ENCODE measurements around the gene STK40. TPM values are rescaled to one million over a fixed set of nuclear protein-coding genes. Genes with fewer than 3 reads are reported as not detected.

Gene STK40
- total RNA-seq, 2 donors from 2014 or later = 19.4 to 32.4 TPM

GRCh38 chr1:36389999-36390398 is 4.3 kb upstream of the STK40 start:
- Mint-ChIP-seq H3K27ac (peak overlapping the region; percentile 8), H3K4me3 (no peak overlapping the region), H3K27me3 (ENCODE audit: insufficient read depth) (no peaks in the 10 kb centered on the region), H3K4me1 (peaks cover 21% of the 10 kb centered on the region), H3K36me3 (ENCODE audit: low read depth) (peaks cover 33% of the 10 kb centered on the region), H3K9me3 (no peaks in the 10 kb centered on the region)
- Histone ChIP-seq H3K4me3 (ENCODE audit: low read length) (no peak overlapping the region), H3K36me3 (ENCODE audit: control insufficient read depth, insufficient read depth, low read length) (peaks cover 44% of the 10 kb centered on the region), H3K4me1 (ENCODE audit: control insufficient read depth, insufficient read depth, low read length) (peaks cover 9% of the 10 kb centered on the region), H3K27me3 (ENCODE audit: control insufficient read depth, insufficient read depth, low read length, poor library complexity, severe bottlenecking) (no peaks in the 10 kb centered on the region), H3K27ac (ENCODE audit: low read depth, low read length) (no peak overlapping the region), H3K9me3 (ENCODE audit: control insufficient read depth, low read length) (no peaks in the 10 kb centered on the region), H3K9ac (ENCODE audit: extremely low read depth, low read length, poor library complexity, severe bottlenecking) (no peak overlapping the region)
- WGBS, 2 experiments (ENCODE audit: insufficient coverage in 1 of 2, insufficient read length in 1 of 2) = 97 to 100% methylated on average over 1 of the region's 1 CpG
- TF ChIP-seq, protein P1, sequence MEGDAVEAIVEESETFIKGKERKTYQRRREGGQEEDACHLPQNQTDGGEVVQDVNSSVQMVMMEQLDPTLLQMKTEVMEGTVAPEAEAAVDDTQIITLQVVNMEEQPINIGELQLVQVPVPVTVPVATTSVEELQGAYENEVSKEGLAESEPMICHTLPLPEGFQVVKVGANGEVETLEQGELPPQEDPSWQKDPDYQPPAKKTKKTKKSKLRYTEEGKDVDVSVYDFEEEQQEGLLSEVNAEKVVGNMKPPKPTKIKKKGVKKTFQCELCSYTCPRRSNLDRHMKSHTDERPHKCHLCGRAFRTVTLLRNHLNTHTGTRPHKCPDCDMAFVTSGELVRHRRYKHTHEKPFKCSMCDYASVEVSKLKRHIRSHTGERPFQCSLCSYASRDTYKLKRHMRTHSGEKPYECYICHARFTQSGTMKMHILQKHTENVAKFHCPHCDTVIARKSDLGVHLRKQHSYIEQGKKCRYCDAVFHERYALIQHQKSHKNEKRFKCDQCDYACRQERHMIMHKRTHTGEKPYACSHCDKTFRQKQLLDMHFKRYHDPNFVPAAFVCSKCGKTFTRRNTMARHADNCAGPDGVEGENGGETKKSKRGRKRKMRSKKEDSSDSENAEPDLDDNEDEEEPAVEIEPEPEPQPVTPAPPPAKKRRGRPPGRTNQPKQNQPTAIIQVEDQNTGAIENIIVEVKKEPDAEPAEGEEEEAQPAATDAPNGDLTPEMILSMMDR (conservative IDR thresholded peaks at IDR 0.05) = no peak
- no peak for DNase-seq

GRCh38 chr1:36389261-36389660 is 3.5 kb upstream of the STK40 start:
- Histone ChIP-seq H3K4me1 (ENCODE audit: control insufficient read depth, insufficient read depth, low read length) (peaks cover 11% of the 10 kb centered on the region), H3K9ac (ENCODE audit: extremely low read depth, low read length, poor library complexity, severe bottlenecking) (no peak overlapping the region), H3K9me3 (ENCODE audit: control insufficient read depth, low read length) (no peaks in the 10 kb centered on the region), H3K36me3 (ENCODE audit: control insufficient read depth, insufficient read depth, low read length) (peaks cover 42% of the 10 kb centered on the region), H3K4me3 (ENCODE audit: low read length) (no peak overlapping the region), H3K27ac (ENCODE audit: low read depth, low read length) (no peak overlapping the region), H3K27me3 (ENCODE audit: control insufficient read depth, insufficient read depth, low read length, poor library complexity, severe bottlenecking) (no peaks in the 10 kb centered on the region)
- Mint-ChIP-seq H3K27me3 (ENCODE audit: insufficient read depth) (no peaks in the 10 kb centered on the region), H3K4me1 (peaks cover 28% of the 10 kb centered on the region), H3K4me3 (no peak overlapping the region), H3K36me3 (ENCODE audit: low read depth) (peaks cover 33% of the 10 kb centered on the region), H3K9me3 (no peaks in the 10 kb centered on the region), H3K27ac (peak overlapping the region; percentile 8)
- TF ChIP-seq, protein P1 (conservative IDR thresholded peaks at IDR 0.05) = no peak
- 83 to 92% methylated on average over 1 to 2 of the region's 2 CpGs for WGBS, 2 experiments (ENCODE audit: insufficient coverage in 1 of 2, insufficient read length in 1 of 2)
- DNase-seq = no peak

DNA sequence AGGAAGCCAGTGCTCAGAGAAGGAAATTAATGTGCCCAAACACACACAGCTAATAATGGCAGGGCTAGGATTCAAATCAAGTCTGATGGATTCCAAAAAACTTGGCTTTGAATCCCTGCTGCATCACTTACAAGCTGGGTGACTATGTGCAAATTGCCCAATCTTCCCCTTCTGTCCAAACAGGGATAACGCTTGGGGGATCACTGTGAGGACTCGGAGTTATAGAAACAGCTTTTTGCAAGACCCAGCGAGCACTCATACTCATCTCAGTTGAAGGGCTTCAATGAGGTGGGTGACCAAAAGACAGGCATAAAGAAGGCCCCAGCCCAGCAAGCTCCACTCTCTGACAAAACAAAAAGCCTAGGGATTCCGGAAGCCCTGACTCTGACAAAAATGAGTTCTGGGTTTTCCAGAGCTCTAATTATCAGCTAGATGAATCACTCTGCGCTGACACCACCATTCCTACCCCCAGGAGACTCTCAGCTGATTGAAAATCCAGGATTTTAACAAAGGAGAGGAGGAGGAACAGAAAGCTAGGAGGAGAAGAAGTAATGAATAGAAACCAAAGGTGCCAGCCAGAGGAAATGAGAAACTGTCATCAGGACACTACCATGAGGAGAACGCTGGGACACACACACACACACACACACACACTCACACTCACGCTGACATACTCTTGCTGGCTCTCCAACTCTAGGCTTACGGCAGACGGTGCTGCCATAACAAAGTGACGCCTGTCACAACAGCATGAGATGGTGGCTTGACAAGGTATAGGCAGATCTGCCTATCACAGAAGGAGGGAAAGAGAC is 1.6 kb upstream of the STK40 start:
- Histone ChIP-seq H3K9ac (ENCODE audit: extremely low read depth, low read length, poor library complexity, severe bottlenecking) (peak overlapping the region; percentile 99), H3K4me3 (ENCODE audit: low read length) (peak overlapping the region; percentile 94), H3K27ac (ENCODE audit: low read depth, low read length) (peak overlapping the region; percentile 99), H3K9me3 (ENCODE audit: control insufficient read depth, low read length) (no peaks in the 10 kb centered on the region), H3K27me3 (ENCODE audit: control insufficient read depth, insufficient read depth, low read length, poor library complexity, severe bottlenecking) (no peaks in the 10 kb centered on the region), H3K36me3 (ENCODE audit: control insufficient read depth, insufficient read depth, low read length) (peaks cover 30% of the 10 kb centered on the region), H3K4me1 (ENCODE audit: control insufficient read depth, insufficient read depth, low read length) (peaks cover 15% of the 10 kb centered on the region)
- 45 to 48% methylated on average over 3 to 10 of the region's 10 CpGs for WGBS, 2 experiments (ENCODE audit: insufficient coverage in 1 of 2, insufficient read length in 1 of 2)
- peak; percentile 86 for DNase-seq
- TF ChIP-seq, protein P1 (conservative IDR thresholded peaks at IDR 0.05) = no peak
- peak overlapping the region; percentile 100 for H3K27ac Mint-ChIP-seq
- H3K36me3 Mint-ChIP-seq (ENCODE audit: low read depth) = peaks cover 24% of the 10 kb centered on the region
- no peaks in the 10 kb centered on the region for H3K27me3 Mint-ChIP-seq (ENCODE audit: insufficient read depth)
- H3K4me1 Mint-ChIP-seq = peaks cover 38% of the 10 kb centered on the region
- no peaks in the 10 kb centered on the region for H3K9me3 Mint-ChIP-seq
- peak overlapping the region; percentile 89 for H3K4me3 Mint-ChIP-seq

Data from endodermal cell (in vitro differentiated cells).